Occipital lobe (tissue), 2 donors: ENCODE measurements around the gene PYCR2. TPM values are rescaled to one million over a fixed set of nuclear protein-coding genes. Genes with fewer than 3 reads are reported as not detected.
"Not testable (repeated sequence)": the region's sequence is repeated elsewhere in the genome, so short reads cannot be mapped to it uniquely, and the experiment has no call there.

ENCODE experiments used
- DNase-seq: peaks from one replicate; lab custom pipeline; 2025; lab: John Stamatoyannopoulos, UW
- total RNA-seq: library from RNA; depleted of rRNA; stranded (reverse); fragments of >200 nt; gene quantifications from one replicate; pipeline ENCODE4 v1.2.3, GENCODE V29; 2014

Gene PYCR2
- total RNA-seq, 1 donor from 2014 or later: 16.2 TPM

DNA sequence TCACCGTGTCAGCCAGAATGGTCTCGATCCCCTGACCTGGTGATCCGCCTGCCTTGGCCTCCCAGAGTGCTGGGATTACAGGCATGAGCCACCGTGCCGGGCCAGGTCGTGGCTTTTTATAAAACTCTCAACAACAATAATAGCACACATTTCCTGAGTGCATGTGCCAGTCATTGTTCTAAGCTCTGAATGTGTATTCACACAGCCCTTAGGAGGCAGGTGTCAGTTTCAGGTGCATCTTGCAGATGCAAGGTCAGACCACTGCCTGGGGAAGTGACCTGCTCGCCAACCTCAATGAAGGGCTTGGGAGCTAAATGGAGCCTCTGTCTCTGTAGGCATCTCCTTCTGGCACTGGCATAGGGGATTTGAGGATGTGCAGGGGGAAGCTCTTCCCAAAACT, 18.5 kb upstream of the PYCR2 start:
- DNase-seq: no peak

DNA sequence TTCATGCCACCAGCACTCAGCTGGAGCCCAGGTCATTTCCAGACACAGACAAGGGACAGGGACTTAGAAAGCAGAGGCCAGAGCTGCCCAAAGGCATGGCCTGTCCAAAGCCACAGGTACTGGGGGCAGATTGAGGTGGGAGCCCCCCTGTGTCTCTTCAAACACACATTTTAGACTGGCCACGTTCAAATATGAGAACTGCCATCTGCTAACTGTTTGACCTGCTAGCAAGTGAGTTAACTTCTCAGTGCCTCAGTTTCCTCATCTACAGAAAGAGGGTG, 17.8 kb upstream of the PYCR2 start:
- DNase-seq: no peak

DNA sequence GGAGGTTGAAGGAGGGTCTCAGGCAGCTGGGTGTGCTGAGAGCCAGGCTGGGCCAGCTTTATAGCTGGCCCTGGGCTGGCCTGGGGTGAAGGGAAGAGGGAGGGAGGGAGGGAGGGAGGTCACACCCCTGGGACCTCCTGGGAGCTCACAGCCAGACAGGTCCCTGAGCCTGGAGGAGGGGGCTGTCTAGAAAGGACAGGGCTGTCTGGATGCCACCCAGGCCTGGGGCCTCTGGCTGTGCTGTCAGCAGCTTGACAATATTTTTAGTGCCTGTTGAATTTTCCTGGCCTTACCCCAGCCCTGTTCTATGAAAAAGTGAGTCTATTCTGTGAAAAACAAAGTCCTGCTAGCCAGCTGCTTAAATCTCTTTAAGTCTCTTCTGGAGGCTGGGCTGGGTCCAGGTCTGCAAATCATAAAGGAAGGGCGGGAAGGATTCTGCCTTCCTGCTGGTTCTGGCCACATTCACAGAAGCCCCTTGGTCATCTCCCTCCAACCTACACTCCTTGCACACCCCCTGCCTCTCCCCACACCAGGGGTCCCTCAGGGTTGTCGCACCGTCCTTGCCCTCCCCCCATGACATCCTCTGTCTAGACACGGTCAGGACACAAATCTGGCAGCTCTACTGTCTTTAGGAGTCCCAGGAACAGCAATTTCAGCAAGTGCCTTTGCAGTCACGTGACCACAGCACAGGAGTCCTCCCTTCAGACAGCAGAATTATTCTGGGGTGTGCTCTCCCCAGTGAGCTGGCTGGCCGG, 17.3 kb upstream of the PYCR2 start, which contains the start of gene LEFTY2:
LEFTY2 (minus strand) TSS at position 34 of the 755 bp plus-strand sequence. CDS start 80 bp downstream, outside the sequence.
- DNase-seq: no peak

DNA sequence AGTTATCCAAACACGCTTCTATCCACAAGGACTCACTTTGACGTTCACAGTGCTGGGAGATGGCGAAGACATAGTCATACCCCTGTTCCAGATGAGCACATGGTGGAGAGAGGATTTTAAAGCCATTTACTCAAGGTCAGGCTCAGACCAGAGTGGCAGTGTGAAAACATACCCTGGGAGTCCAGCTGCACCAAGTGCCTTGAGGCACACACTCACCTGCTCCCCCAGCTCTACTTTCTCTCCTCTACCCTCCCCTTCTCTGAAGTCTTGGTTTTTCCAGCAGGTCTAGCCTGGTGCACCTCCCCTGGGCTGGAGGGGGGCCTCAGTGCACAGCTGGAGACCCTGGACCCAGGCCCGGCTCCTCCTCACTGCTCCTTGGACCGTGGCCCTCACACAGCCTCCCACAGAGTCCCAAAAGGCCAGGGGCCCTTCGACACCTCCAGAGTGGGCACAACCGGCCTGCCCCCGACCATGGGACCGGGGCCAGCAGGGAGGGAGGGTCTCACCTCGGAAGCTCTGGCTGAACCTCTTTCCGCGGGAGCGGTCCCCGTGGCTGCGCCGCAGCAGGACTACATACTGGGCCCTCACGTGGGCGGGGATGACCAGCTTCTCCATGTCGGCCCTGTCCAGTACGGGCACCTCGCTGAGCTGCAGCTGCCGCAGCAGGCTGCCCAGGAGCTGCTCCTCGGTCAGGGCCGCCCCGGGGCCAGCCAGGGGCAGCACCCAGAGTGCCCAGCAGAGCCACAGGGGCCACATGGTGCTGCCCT, 16.5 kb upstream of the PYCR2 start:
- DNase-seq: no peak

DNA sequence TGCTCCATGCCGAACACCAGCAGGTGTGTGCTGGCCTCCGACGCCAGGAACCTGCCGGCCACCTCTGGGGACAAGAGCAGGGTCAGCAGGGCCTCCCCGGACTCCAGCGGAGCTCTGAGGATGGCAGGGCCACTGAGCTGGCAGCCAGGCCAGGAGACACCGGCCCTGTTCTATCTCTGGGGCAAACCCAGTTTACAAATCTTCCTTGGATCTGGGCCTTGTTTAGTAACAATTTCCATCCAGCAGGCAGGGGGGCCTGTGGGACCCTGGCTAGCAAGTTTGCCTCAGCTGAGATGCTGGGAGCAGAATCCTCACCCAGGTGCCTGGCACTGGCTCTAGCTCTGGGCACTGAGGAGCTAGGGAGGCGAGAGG, 15.9 kb upstream of the PYCR2 start:
- not testable (repeated sequence) for DNase-seq

DNA sequence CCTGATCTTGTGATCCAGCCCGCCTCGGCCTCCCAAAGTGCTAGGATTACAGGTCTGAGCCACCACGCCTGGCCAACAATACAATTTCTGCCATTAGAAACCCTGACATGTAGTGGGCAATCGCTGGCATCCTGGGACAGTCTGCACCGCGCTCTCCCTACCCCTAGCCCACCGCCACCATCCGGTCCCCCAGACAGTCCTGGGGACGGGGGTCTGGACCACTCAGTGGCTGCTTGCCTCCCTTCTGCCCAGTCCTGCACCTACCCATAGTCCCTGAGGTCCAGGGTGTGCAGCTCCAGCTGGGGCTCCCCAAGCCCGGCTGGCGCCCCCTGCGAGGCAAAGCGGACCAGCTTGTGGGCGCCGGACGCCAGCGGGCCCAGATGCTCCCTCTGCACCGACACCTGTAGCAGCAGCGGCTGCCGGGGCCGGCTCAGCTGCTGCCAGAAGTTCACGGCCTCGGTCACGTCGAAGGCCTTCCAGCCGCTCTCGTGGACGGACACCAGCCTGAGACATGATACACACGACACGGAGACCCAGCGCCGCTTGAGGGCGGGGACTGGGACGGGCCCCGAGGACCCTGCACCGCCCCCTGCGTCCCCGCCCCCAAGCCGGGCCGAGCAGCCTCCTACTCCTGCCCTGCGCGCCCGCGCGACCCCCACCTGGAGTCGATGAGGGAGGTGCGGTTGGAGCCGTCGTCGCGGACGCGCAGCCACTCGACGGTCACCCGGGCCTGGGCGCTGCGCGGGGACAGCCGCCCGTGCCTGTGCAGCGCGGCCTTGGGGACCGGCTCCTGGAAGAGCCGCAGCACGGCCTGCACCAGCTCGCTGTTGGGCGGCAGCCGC, 15.3 kb upstream of the PYCR2 start:
- not testable (repeated sequence) for DNase-seq

DNA sequence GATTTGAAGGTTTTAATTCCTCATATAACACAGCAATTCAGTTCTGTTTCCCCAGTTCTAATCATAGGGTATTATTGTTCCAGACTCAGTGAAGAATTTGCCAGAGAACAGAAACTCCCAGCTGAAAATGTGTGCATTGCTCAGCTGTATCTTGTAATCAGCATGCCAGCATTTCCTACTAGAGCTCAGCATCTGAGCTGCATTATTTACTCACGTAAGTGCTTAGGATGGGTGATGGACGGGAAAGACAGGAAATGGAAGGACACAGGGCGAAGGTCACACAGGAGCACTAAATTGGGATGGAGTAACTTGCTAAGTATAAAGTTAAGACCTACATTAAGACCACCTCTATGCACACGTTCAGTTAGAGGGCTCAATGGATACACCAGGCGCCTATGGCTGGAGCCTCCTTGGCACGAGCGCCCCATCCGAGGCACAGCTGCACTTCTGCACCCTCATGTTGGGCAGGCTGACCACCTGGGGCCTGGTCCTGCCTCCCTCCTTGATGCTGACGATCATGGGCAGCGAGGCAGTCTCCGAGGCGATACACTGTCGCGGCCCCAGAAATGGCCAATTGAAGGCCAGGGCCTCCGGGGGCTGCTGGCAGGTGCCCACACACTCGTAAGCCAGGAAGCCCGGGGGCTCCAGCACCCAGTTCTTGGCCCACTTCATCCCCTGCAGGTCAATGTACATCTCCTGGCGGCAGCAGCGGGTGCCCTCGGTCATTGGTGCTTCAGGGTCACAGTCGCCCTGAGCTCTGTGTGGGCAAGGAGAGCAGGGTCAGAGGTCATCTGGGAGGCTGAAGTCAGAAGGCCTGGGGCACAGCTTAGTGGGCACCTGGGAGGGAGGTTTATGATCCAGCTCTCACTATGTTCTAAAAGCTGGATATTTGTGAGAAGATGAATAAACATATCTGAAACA, 13.3 kb upstream of the PYCR2 start:
- DNase-seq: no peak

DNA sequence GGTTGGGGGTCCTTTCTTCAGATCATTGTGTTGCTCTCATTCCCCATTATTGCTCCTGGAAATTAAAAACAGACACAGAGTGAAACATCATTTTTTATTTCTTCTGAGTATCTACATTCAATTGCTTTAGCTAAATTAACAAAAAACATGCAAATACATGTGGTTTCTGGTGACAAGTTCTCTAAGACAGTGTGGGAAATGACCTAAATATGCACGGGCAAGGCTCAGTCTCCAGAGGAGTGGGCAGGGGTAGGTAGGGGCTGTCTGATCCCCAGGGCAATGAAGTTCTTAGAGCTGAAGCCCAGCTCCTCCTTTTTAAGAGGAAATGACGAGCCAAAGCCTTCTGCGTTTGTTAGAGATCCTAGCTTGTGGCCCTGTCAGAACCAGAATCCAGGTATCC, 12.5 kb upstream of the PYCR2 start:
- DNase-seq: no peak

DNA sequence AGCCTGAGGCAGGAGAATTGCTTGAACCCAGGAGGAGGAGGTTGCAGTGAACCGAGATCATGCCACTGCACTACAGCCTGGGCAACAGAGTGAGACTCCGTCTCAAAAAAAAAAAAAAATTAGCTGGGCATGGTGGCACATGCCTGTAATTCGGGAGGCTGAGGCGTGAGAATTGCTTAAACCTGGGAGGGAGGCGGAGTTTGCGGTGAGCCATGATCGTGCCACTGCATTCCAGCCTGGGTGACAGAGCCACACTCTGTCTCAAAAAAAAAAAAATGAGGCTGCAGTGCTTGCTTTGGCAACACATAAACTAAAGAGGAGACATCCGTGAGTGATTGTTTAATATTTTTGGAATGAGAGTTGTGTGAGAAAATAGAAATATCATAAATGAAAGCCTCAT, 12.0 kb upstream of the PYCR2 start:
- DNase-seq: not testable (repeated sequence)

DNA sequence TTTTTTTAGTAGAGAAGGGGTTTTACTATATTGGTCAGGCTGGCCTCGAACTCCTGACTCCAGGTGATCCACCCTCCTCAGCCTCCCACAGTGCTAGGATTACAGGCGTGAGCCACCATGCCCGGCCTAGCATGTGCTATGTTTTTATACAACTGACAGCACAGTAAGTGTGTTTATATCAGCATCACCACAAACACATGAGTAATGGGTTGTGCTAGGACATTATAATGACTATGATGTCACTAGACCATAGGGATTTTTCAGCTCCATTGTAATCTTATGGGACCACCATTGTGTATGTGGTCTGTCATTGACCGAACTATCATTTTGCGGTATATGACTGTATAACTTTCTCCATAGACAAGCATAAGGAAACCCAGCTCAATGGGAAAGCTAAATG, 10.7 kb upstream of the PYCR2 start:
- DNase-seq: no peak

DNA sequence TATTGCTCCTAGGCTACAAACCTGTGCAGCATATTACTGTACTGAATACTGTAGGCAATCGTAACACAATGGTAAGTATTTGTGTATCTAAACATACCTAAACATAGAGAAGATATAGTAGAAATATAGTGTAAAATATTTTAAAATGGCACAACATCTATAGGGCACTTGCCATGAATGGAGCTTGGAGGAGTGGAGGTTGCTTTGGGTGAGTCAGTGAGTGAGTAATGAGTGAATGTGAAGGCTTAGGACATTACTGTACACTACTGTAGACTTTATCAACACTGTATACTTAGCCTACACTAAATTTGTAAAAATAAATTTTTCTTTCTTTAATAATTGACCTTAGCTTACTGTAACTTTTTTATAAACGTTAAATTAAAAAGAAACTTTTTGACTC, 9.0 kb upstream of the PYCR2 start:
- DNase-seq: no peak

DNA sequence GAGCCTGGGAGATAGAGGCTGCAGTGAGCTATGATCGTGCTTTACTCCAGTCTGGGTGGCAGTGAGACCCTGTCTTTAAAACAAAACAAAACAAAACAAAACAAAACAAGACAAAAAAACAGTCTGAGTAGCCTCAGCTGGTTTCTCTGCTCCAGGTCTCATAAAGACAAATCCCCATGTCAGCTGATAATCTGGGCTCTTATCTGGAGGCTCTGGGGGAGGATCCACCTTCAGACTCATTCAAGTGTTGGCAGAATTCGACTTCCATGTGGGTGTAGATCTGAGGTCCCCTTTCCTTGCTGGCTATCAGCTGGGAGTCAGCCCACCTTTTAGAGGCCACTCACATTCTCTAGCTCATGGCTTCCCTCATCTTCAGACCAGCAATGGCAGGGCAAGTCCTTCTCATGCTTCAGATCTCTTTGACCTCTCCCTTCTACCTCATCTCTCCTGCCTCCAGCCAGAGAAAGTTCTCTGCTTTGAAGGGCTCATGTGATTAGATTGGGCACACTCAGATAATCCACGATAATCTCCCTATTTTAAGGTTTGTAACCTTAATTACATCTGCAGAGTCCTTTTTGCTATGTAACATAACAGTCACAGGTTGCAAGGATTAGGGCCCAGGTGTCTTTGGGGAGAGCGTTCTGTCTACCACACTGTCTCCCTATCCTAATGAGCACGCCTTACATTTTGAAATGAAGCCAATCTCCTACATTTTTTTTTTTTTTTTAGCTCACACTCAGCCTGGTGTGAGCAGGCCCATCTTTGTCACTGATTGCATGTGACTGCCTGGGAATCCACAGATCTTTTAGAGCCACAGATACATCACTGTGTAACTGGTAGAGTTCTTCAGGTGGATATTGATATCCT, 7.5 kb upstream of the PYCR2 start:
- DNase-seq: no peak

DNA sequence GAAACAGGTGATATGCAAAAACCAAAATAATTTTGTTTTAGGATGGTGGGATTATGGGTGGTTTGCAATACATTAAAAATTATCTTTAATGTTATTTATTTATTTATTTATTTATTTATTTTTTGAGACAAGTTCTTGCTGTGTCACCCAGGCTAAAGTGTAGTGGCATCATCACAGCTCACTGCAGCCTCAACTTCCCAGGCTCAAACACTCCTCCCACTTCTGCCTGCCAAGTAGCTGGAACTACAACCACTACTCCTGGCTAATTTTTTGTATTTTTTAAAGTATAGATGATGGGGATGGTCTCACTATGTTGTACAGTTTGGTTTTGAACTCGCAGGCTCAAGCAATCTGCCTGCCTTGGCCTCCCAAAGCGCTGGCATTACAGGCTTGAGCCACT, 6.5 kb upstream of the PYCR2 start:
- no peak for DNase-seq

DNA sequence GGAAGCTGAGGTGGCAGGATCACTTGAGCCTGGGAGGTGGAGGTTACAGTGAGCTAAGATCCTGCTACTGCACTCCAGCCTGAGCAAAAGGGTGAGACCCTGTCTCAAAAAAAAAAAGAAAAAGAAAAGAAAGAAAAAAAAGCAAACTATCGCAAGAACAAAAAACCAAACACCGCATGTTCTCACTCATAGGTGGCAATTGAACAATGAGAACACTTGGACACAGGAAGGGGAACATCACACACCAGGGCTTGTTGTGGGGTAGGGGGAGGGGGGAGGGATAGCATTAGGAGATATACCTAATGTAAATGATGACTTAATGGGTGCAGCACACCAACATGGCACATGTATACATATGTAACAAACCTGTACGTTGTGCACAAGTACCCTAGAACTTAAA, 5.4 kb upstream of the PYCR2 start:
- not testable (repeated sequence) for DNase-seq

DNA sequence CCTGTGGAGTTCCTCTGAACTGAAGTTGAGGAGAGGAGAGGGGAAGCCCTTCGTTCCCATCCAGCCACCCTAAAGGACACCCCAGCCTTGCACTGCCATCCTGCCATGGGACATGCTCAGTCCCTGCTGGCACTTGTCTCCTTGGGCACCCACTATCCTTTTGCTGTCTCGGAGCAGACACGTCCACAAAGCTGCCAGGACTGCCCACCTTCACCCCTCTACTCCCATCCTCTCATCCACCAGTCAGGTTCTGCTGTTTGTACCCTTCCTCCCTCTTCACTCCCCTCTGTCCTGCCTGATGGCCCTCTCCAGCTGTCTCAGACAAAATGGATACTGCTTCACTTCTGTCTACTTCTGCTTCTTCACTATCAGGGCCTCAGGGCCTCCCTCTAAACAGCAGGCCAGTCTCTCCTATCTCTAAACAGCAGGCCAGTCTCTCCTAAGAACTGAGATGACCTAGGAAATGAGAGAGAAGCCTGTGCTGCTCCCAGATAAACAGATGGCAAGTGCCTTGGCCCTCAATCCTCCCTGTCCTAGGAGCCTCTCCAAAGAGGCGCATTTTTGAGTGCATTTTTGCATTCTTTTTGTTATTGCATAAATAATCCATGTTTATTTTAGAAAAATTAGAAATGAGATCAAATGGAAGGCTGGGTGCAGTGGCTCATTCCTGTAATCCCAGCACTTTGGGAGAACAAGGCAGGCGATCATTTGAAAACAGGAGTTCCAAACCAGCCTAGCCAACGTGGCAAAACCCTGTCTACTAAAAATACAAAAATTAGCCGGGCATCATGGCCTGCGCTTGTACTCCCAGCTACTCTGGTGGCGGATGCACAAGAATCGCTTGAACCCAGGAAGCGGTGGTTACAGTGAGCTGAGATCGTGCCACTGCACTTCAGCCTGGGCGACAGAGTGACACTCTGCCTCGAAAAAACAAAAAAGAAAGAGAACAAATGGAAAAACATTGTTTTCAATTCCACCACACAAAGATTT, 4.4 kb upstream of the PYCR2 start:
- DNase-seq: no peak

DNA sequence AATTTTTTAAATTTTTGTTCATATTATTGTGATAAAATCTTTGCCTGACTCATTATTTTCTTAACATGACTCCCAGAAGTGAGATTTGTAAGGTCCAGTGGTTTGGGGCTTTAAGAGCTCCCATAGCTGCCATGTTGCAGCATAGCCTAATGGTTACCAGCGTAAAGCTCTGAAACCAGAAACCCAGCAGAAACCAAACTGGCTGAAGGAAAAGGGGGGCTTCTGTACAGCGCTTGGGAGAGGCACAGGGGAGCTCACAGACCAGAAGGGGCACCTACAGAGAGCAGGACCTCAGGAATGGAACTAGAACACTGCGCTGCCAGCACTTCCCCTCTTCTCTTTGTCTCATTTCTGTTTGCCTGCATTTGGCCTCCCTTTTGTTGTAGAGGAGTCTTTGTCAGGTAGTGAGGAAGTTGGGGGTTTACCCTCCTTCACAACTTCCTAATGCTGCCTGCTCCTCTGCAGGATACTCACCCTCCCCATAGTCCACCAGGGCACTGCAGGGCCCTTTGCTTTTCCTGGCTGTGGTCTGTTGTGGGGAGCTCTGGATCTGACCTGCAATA, 2.6 kb upstream of the PYCR2 start:
- DNase-seq: no peak

DNA sequence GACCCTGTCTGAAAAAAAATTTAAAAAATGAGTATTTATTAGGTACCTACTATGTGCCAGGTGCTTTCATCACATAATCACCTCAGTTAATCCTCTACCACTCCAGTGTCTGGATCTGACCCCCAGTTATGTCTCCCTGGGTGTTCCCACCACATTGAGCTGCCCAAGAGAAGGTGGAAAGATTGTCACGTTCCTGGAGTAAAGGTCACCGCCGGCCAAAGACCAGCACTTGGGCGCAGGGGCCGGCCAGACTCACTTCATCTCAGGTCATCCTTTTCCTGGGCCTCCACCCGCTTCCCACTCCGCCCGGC, 714 bp downstream of the PYCR2 start:
- DNase-seq: no peak

DNA sequence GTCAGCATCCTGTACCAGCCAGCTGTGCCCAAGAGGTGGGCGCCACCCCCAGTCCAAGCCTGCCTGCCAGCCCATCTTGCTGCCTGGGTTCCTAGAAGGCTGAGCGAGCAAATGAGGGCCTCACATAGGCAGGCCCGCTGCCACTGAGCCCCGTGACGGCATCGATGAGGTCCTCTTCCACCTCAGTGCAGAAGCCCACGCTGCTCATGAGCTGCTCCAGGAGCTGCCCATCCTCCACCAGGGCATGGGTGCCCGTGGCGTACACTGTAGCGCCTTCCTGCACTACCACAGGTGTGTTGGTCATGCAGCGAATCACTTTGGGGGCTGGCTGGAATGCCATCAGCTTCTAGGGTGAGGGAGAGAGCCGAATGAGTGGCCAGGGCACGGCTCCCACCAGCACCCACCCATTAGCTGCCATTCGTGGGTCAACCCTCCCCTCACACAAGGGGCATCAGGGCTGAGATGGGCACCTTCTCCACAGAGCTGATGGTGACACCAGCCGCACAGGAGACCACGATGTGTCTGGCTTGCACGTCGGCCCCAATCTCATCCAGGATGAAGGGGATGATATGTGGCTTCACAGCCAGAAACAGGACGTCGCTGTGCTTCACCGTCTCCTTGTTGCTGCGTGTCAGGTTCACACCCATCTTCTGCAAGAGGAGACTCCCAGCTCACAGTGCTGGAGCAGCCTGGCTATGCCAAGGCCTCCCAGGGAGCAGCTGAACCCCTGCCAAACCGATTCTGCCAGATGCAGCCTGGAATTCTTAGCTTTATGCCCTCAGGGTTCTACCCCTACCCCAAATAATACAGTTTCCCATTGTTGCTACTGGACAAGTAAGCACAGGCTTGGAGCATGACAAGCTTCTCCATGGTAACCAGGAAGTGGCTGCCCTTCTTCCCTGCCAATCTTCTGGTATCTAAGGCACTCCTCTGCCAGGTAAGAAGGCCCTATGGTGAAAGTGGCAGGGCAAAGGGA, 2.0 kb downstream of the PYCR2 start:
- DNase-seq: no peak
